Coronary artery (tissue), 2 donors: ENCODE measurements around the gene UBALD2.
"Not testable (repeated sequence)": the region's sequence is repeated elsewhere in the genome, so short reads cannot be mapped to it uniquely, and the experiment has no call there.

ENCODE experiments used
- DNase-seq: peaks from one replicate; pipeline ENCODE4 v3.0.0-alpha.2; 2017; ENCODE audit warnings: low spot score
- H3K27ac ChIP-seq, 2 donors: fragments of 200-600 bp; sonication (generic); one replicate each; pipeline ENCODE4 v1.5.1; 2016 to 2019
- H3K4me3 ChIP-seq: fragments of 200-600 bp; sonication (generic); 2 replicates; pipeline ENCODE4 v1.5.1; 2016; ENCODE audit warnings: mild to moderate bottlenecking, moderate library complexity
- TF ChIP-seq, protein P1 (sequence below): fragments of 200-600 bp; sonication (generic); IDR thresholded peaks from one replicate; pipeline ENCODE4 v1.5.1; 2019; ENCODE audit warnings: antibody characterized with exemption

The UBALD2 gene

DNA sequence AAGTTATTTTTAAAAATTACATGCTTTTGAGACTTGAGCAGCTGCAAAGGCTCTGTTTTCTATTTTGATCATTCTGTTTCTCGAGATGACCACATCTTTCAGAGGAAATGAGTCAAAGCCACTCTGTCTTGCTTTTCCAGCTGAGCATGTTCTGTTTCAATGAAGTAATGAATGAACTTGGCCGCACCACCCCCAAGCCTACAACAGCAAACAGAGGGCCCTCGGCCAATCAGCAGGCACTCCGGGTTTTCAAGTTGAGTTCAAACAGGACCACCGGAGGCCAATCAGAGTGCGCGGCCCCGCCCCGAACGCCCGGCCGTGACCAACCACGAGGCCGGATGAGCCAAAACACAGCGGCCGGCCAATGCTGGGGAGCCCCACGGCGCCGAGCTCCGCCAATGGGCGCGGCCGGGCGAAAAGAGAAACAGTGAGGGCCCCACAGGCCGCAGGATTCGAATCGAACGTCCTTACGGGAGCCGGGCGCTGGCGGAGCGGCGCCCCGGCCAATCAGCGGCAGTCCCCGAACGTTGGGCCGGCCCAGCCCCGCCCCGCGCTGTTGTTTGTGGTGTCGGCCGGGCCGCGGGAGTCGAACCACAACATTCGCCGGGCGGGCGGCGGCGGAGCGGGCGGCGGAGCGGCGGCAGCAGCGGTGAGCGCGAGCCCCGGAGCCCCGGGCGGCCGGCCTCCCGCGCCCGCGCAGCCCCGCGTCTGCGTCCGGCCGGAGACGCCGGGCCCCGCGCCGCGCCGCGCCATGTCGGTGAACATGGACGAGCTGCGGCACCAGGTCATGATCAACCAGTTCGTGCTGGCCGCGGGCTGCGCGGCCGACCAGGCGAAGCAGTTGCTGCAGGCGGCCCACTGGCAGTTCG is at the start of gene UBALD2:
TSS of gene UBALD2 (plus strand) at position 594 of the 869 bp plus-strand sequence. CDS start at position 752, 158 bp downstream.
- TF ChIP-seq, protein P1, sequence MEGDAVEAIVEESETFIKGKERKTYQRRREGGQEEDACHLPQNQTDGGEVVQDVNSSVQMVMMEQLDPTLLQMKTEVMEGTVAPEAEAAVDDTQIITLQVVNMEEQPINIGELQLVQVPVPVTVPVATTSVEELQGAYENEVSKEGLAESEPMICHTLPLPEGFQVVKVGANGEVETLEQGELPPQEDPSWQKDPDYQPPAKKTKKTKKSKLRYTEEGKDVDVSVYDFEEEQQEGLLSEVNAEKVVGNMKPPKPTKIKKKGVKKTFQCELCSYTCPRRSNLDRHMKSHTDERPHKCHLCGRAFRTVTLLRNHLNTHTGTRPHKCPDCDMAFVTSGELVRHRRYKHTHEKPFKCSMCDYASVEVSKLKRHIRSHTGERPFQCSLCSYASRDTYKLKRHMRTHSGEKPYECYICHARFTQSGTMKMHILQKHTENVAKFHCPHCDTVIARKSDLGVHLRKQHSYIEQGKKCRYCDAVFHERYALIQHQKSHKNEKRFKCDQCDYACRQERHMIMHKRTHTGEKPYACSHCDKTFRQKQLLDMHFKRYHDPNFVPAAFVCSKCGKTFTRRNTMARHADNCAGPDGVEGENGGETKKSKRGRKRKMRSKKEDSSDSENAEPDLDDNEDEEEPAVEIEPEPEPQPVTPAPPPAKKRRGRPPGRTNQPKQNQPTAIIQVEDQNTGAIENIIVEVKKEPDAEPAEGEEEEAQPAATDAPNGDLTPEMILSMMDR: no peak
- H3K27ac ChIP-seq: peak within 1 kb of the TSS; percentile 89 to 97
- peak within 1 kb of the TSS; percentile 90 for H3K4me3 ChIP-seq
- DNase-seq: peak; percentile 100

DNA sequence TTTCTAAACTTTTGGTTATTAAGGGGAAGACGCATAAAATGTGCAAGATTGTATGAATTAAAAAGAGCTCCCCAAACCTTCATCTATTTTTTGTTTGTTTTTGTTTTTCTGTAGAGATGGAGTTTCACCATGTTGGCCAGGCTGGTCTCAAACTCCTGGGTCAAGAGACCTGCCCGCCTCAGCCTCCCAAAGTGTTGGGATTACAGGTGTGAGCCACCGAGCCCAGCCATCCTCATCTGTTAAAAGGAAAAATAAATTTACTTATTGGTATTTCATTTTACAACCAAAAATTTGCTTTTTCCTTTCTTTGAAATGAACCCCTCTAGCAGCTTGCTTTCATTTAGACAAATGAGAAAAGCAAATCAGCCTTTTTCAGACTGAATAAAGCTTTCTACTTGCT is 48.1 kb upstream of the UBALD2 start:
- H3K27ac ChIP-seq: no peak overlapping the region
- no peak overlapping the region for H3K4me3 ChIP-seq
- DNase-seq: no peak
- TF ChIP-seq, protein P1: no peak

DNA sequence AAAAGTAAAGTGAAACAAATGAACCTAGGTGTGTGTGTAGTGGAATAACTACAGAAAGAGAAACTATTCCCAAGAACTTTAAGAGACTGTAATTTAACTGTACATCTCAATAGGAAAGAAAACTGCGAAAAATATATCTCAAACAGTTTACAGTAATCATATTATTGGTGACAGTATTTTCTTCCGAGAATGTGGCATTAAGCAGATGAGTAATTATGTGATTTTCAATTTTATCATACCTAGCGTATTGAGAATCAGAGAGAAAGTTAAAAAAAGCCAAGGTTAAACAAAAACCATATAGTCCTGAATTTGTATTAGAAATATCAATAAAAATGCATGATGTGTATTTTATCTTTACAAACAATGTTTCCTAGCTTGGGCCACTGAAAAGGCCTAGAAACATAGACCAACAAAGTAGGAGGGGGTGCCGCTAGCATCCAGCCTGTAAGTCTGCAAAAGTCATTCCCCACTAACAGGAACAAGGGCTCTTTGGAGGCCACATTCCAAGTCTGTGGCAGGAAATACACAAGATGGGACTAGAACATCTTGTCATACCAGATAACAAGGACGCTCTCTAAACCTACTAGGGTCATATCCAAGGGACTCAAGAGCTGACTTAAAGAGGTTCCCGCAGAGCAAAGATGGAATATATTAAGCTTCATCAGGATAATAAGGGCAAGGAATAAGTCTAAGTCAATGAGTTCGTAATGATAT is 45.3 kb upstream of the UBALD2 start:
- Histone ChIP-seq H3K4me3 (no peak overlapping the region), H3K27ac (no peak overlapping the region)
- no peak for DNase-seq
- TF ChIP-seq, protein P1: no peak

DNA sequence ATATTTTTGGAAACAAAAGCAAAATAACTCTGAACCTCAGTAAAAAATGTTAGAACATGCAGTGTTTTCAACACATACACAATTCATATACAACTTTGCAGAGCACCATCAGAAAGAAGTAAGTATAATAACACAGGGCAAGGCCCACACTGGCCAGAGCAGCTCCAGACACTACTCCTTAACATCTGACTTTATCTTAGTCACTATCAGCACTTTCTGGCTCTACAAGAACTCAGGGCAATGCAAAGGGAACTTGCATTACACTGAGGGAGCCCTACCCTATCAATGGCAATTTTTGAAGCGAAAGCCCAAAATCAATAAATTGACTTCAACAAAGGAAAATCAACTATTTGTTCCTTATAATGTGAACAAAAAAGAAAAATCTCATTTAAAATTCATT is 41.3 kb upstream of the UBALD2 start:
- DNase-seq: no peak
- TF ChIP-seq, protein P1: no peak
- Histone ChIP-seq H3K27ac (no peak overlapping the region), H3K4me3 (no peak overlapping the region)

DNA sequence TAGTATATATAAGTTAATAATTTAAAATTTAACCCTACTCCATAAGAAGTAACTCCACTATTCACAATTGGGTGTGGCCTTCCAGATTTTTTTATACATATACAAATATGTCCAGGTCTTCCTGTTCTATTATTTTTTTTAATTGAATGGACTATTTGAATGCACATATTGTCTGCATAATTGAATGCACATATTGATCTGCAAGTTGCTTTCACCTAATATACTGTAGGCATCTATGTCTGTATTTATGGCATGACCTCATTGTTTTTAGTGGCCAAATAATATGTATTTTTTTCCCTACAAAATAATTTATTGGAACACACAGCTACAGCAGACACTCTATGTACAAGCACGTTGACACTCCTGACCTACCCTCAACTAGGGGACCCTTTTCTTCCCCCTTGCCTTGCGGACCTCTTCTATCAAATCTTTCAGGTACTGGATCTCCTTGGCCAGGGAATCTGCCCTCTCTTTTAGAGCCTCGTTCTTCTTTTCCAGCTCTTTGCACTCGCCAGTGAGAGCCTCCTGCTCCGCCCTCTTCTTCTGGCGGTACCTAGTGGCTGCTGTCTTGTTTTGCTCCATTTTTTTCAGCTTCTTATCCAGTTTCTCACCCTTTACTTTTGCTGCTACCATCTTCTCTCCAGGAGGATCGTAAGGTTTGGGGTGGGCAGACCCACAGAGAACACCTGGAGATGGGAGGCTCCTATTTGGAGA is 39.6 kb upstream of the UBALD2 start:
- H3K27ac ChIP-seq, DNase-seq, H3K4me3 ChIP-seq: not testable (repeated sequence)

DNA sequence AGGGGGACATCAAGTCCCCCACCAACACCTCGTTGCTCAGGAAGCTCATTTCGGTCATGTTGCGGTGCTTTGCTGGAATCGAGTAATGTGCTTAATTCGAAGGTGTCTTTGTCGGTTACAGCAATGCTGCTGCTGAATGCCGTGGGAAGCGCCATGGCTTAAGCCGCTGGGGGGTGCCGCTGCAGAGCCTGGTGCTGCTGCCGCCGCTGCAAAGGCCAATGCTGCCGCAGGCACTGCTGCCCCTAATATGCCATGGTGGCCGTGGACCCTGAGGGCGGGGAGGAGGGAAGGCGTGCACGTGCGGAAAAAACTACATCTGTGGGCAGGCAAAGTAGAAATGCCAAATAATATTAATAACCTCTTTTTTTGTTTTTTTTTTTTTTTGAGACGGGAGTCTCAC is 38.4 kb upstream of the UBALD2 start:
- H3K4me3 ChIP-seq, DNase-seq, H3K27ac ChIP-seq: not testable (repeated sequence)

DNA sequence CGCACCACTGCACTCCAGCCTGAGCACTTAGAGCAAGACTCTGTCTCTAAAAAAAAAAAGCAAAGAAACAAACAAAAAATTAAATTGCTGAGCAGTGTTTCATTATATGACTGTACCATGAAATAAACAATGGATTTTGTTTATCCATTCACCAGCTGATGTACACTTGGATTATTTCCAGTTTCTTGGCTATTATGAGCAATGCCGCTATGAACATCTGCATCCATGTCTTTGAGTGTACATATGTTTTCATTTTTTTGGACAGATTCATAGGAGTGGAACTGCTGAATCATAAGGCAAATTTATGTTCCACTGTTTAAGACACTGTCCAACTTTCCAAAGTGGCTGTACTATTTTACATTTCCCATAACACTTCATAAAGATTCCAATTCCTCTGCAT is 32.8 kb upstream of the UBALD2 start:
- H3K27ac ChIP-seq: no peak overlapping the region
- TF ChIP-seq, protein P1: no peak
- no peak for DNase-seq
- H3K4me3 ChIP-seq: no peak overlapping the region
